Neural progenitor cell (in vitro differentiated cells): ENCODE data around the gene POSTN. TPM values are rescaled to one million over a fixed set of nuclear protein-coding genes. Genes with fewer than 3 reads are reported as not detected.

Experiments
- DNase-seq: peaks from one replicate; pipeline ENCODE4 v3.0.0-alpha.2; 2016; ENCODE audit warnings: low spot score
- H2AFZ ChIP-seq: fragments of 200-600 bp; sonication (generic); replicated peaks from 2 replicates; pipeline ENCODE4 v1.6.1; 2016; ENCODE audit warnings: antibody characterized with exemption
- H3F3A ChIP-seq: fragments of 200-600 bp; sonication (generic); 2 replicates; pipeline ENCODE4 v1.6.1; 2016; ENCODE audit warnings: antibody characterized with exemption, low read depth
- H3K27ac ChIP-seq: fragments of 200-600 bp; sonication (generic); 2 replicates; pipeline ENCODE4 v1.5.1; 2016; ENCODE audit warnings: mild to moderate bottlenecking
- H3K27me3 ChIP-seq: fragments of 200-600 bp; sonication (generic); 2 replicates; pipeline ENCODE4 v1.6.1; 2016; ENCODE audit warnings: mild to moderate bottlenecking, moderate library complexity
- H3K36me3 ChIP-seq: fragments of 200-600 bp; sonication (generic); 2 replicates; pipeline ENCODE4 v1.5.1; 2016
- H3K4me1 ChIP-seq: fragments of 200-600 bp; sonication (generic); 2 replicates; pipeline ENCODE4 v1.6.1; 2016; ENCODE audit warnings: mixed run types
- H3K4me2 ChIP-seq: fragments of 200-600 bp; sonication (generic); 2 replicates; pipeline ENCODE4 v1.6.1; 2016
- H3K4me3 ChIP-seq: fragments of 200-600 bp; sonication (generic); 2 replicates; pipeline ENCODE4 v1.5.1; 2016
- H3K79me2 ChIP-seq: fragments of 200-600 bp; sonication (generic); 2 replicates; pipeline ENCODE4 v1.6.1; 2016; ENCODE audit warnings: low read depth
- H3K9ac ChIP-seq: fragments of 200-600 bp; sonication (generic); 2 replicates; pipeline ENCODE4 v1.6.1; 2016
- H3K9me3 ChIP-seq: fragments of 200-600 bp; sonication (generic); 2 replicates; pipeline ENCODE4 v1.5.1; 2016; ENCODE audit warnings: low read depth
- H4K20me1 ChIP-seq: fragments of 200-600 bp; sonication (generic); 2 replicates; pipeline ENCODE4 v1.6.1; 2016; ENCODE audit warnings: low read depth
- H3K27ac Mint-ChIP-seq: 3 replicates; pipeline ENCODE4 v1.8.0; 2021; ENCODE audit warnings: mixed read lengths
- H3K27me3 Mint-ChIP-seq: 2 replicates; pipeline ENCODE4 v1.8.0; 2022; ENCODE audit warnings: low read depth, mild to moderate bottlenecking, inconsistent platforms, moderate library complexity, mixed read lengths; ENCODE audit not compliant: insufficient read depth
- H3K36me3 Mint-ChIP-seq: 3 replicates; pipeline ENCODE4 v1.8.0; 2021; ENCODE audit warnings: mixed read lengths
- H3K4me1 Mint-ChIP-seq: 3 replicates; pipeline ENCODE4 v1.8.0; 2021; ENCODE audit warnings: mixed read lengths
- H3K4me3 Mint-ChIP-seq: 3 replicates; pipeline ENCODE4 v1.8.0; 2021; ENCODE audit warnings: mild to moderate bottlenecking, moderate library complexity, mixed read lengths
- H3K9me3 Mint-ChIP-seq: 3 replicates; pipeline ENCODE4 v1.8.0; 2020; ENCODE audit warnings: mixed read lengths
- EZH2 ChIP-seq: fragments of 200-600 bp; sonication (generic); IDR thresholded peaks from 2 replicates; pipeline ENCODE4 v1.6.1; 2017; ENCODE audit warnings: antibody characterized with exemption, mild to moderate bottlenecking, moderate library complexity
- EZH2phosphoT487 ChIP-seq: fragments of 200-600 bp; sonication (generic); IDR thresholded peaks from 2 replicates; pipeline ENCODE4 v1.6.1; 2017; ENCODE audit warnings: antibody characterized with exemption
- total RNA-seq: library from RNA; depleted of rRNA; stranded (reverse); fragments of >200 nt; gene quantifications from 2 replicates; pipeline ENCODE4 v1.2.3, GENCODE V29; 2015; ENCODE audit warnings: low replicate concordance
- TF ChIP-seq, protein P1 (sequence below): fragments of 200-600 bp; sonication (generic); IDR thresholded peaks from 2 replicates; pipeline ENCODE4 v1.5.1; 2017; ENCODE audit warnings: antibody characterized with exemption, mild to moderate bottlenecking

The POSTN gene
- total RNA-seq, 1 donor from 2014 or later = not detected

DNA sequence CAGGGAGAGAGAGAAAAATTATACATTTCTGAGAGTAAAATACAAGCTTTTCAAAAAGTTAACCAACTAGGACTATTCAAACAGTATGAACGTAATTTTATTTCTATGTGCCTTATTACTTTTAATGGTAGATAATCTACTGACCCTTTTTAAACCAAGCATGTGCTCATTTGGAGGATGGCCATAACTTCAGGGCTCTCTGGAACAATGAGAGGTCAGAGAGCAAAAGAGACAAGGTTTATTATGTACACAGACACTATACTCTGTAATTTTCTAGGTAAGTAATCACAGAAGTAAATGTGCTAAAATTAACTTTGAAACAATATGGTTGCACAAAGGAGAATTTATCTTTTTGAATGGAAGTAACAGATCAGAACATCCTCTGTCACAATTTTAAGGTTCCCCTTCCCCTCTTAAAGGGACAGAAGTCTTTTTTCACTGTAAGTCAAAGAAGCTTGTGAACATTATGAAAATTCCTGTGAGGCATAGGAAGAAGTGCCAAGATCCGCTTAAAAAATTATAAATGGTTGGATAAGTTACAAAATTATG lies 1.0 kb downstream of the POSTN start:
- Histone ChIP-seq H3K4me1 (no peaks in the 10 kb centered on the region), H3K9ac (no peak overlapping the region), H3K27me3 (no peaks in the 10 kb centered on the region), H3F3A (no peaks in the 10 kb centered on the region), H3K4me2 (no peak overlapping the region), H3K9me3 (no peaks in the 10 kb centered on the region), H3K4me3 (no peak overlapping the region), H3K79me2 (no peaks in the 10 kb centered on the region), H3K27ac (no peak overlapping the region), H3K36me3 (no peaks in the 10 kb centered on the region), H2AFZ (peak overlapping the region; percentile 57), H4K20me1 (no peaks in the 10 kb centered on the region)
- Mint-ChIP-seq H3K27me3 (no peaks in the 10 kb centered on the region), H3K36me3 (no peaks in the 10 kb centered on the region), H3K4me1 (peaks cover 24% of the 10 kb centered on the region), H3K9me3 (no peaks in the 10 kb centered on the region), H3K4me3 (no peak overlapping the region), H3K27ac (no peak overlapping the region)
- DNase-seq = no peak
- TF ChIP-seq EZH2phosphoT487 (no peak), EZH2 (no peak)
- TF ChIP-seq, protein P1, sequence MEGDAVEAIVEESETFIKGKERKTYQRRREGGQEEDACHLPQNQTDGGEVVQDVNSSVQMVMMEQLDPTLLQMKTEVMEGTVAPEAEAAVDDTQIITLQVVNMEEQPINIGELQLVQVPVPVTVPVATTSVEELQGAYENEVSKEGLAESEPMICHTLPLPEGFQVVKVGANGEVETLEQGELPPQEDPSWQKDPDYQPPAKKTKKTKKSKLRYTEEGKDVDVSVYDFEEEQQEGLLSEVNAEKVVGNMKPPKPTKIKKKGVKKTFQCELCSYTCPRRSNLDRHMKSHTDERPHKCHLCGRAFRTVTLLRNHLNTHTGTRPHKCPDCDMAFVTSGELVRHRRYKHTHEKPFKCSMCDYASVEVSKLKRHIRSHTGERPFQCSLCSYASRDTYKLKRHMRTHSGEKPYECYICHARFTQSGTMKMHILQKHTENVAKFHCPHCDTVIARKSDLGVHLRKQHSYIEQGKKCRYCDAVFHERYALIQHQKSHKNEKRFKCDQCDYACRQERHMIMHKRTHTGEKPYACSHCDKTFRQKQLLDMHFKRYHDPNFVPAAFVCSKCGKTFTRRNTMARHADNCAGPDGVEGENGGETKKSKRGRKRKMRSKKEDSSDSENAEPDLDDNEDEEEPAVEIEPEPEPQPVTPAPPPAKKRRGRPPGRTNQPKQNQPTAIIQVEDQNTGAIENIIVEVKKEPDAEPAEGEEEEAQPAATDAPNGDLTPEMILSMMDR = no peak

GRCh38 chr13:37596805-37597204 lies 1.8 kb downstream of the POSTN start:
- Histone ChIP-seq H3K79me2 (no peaks in the 10 kb centered on the region), H3K27ac (no peak overlapping the region), H3K27me3 (no peaks in the 10 kb centered on the region), H3K36me3 (no peaks in the 10 kb centered on the region), H4K20me1 (no peaks in the 10 kb centered on the region), H2AFZ (no peak overlapping the region), H3K4me1 (no peaks in the 10 kb centered on the region), H3K4me2 (no peak overlapping the region), H3K9ac (no peak overlapping the region), H3K4me3 (no peak overlapping the region), H3K9me3 (no peaks in the 10 kb centered on the region), H3F3A (no peaks in the 10 kb centered on the region)
- TF ChIP-seq EZH2phosphoT487 (no peak), EZH2 (no peak)
- TF ChIP-seq, protein P1 = no peak
- Mint-ChIP-seq H3K27ac (no peak overlapping the region), H3K9me3 (no peaks in the 10 kb centered on the region), H3K4me3 (no peak overlapping the region), H3K36me3 (no peaks in the 10 kb centered on the region), H3K4me1 (peaks cover 21% of the 10 kb centered on the region), H3K27me3 (no peaks in the 10 kb centered on the region)
- DNase-seq = no peak

GRCh38 chr13:37595162-37595561 lies 3.4 kb downstream of the POSTN start:
- Histone ChIP-seq H3K27ac (no peak overlapping the region), H3K4me3 (no peak overlapping the region), H3K79me2 (no peaks in the 10 kb centered on the region), H3K4me1 (no peaks in the 10 kb centered on the region), H3F3A (no peaks in the 10 kb centered on the region), H3K36me3 (no peaks in the 10 kb centered on the region), H3K27me3 (no peaks in the 10 kb centered on the region), H4K20me1 (no peaks in the 10 kb centered on the region), H2AFZ (peak overlapping the region; percentile 4), H3K9ac (no peak overlapping the region), H3K9me3 (no peaks in the 10 kb centered on the region), H3K4me2 (no peak overlapping the region)
- Mint-ChIP-seq H3K27me3 (no peaks in the 10 kb centered on the region), H3K27ac (no peak overlapping the region), H3K9me3 (no peaks in the 10 kb centered on the region), H3K4me1 (peaks cover 21% of the 10 kb centered on the region), H3K4me3 (no peak overlapping the region), H3K36me3 (no peaks in the 10 kb centered on the region)
- TF ChIP-seq, protein P1 = no peak
- no peak for TF ChIP-seq EZH2phosphoT487
- TF ChIP-seq EZH2 = no peak
- DNase-seq = no peak
